HEK293 (cell line): ENCODE data around the gene GRIA1.

Experiments used
- CTCF ChIA-PET: fragments of 350-600 bp; formaldehyde crosslinking; extraction: SDS; loops from one replicate; lab custom pipeline; 2021; ENCODE audit warnings: antibody characterized with exemption; lab: Yijun Ruan, JAX
- POLR2A ChIA-PET: fragments of 300-600 bp; formaldehyde crosslinking; extraction: SDS; loops from one replicate; lab custom pipeline; 2020; ENCODE audit warnings: antibody characterized with exemption, inconsistent platforms; lab: Yijun Ruan, JAX
- H3K27ac ChIP-seq: fragments of 200-500 bp; sonication (Bioruptor generic); 2 replicates; pipeline ENCODE4 v1.5.1; 2014; ENCODE audit warnings: low read depth, low read length, control low read depth, inconsistent platforms; ENCODE audit errors: extremely low read depth
- H3K36me3 ChIP-seq, 2 experiments: fragments of 200-500 bp in 1 of 2; sonication (Bioruptor generic) in 1 of 2; 1 replicate in 1 of 2; 2 replicates in 1 of 2; pipeline ENCODE4 v1.5.1; 2014 to 2017; ENCODE audit warnings: inconsistent platforms in 2 of 2, low read length in 2 of 2; ENCODE audit not compliant: control insufficient read depth in 2 of 2, insufficient read depth in 1 of 2
- H3K4me1 ChIP-seq: fragments of 200-500 bp; sonication (Bioruptor generic); 2 replicates; pipeline ENCODE4 v1.5.1; 2014; ENCODE audit warnings: mild to moderate bottlenecking, low read length, inconsistent platforms; ENCODE audit not compliant: control insufficient read depth, insufficient read depth
- H3K4me3 ChIP-seq: 2 replicates; pipeline ENCODE4 v1.5.1; 2011; ENCODE audit warnings: low read depth, mild to moderate bottlenecking, control low read depth, low read length, moderate library complexity
- H3K9me3 ChIP-seq: fragments of 200-500 bp; sonication (Bioruptor generic); 2 replicates; pipeline ENCODE4 v1.5.1; 2014; ENCODE audit warnings: low read depth, low read length, inconsistent platforms; ENCODE audit not compliant: control insufficient read depth, insufficient read depth
- KLF16 ChIP-seq: fragments of 450-650 bp; formaldehyde crosslinking; IDR thresholded peaks from 2 replicates; pipeline ENCODE4 v1.5.1; 2017; ENCODE audit warnings: missing biosample characterization, missing genetic modification characterization
- PBX3 ChIP-seq: sonication (generic); formaldehyde crosslinking; IDR thresholded peaks from 2 replicates; pipeline ENCODE4 v1.8.1; 2022; ENCODE audit warnings: mild to moderate bottlenecking, moderate library complexity, missing genetic modification reagents
- TRIM28 ChIP-seq: IDR thresholded peaks from 2 replicates; pipeline ENCODE4 v1.6.1; 2011; ENCODE audit warnings: low read length, control low read depth, borderline replicate concordance
- YY2 ChIP-seq: fragments of 450-650 bp; formaldehyde crosslinking; IDR thresholded peaks from 2 replicates; pipeline ENCODE4 v1.5.1; 2016; ENCODE audit warnings: missing biosample characterization, missing genetic modification characterization
- ZBTB44 ChIP-seq: fragments of 450-650 bp; IDR thresholded peaks from 2 replicates; pipeline ENCODE4 v1.5.1; 2018; ENCODE audit warnings: missing biosample characterization, mild to moderate bottlenecking, missing genetic modification characterization
- ZNF10 ChIP-seq: fragments of 450-650 bp; formaldehyde crosslinking; IDR thresholded peaks from 2 replicates; pipeline ENCODE4 v1.5.1; 2017; ENCODE audit warnings: missing biosample characterization, missing genetic modification characterization
- ZNF138 ChIP-seq: fragments of 450-650 bp; formaldehyde crosslinking; IDR thresholded peaks from 2 replicates; pipeline ENCODE4 v1.5.1; 2016; ENCODE audit warnings: missing biosample characterization, missing genetic modification characterization, borderline replicate concordance
- ZNF184 ChIP-seq: fragments of 450-650 bp; IDR thresholded peaks from 2 replicates; pipeline ENCODE4 v1.5.1; 2018; ENCODE audit warnings: missing biosample characterization, mild to moderate bottlenecking, missing genetic modification characterization
- ZNF2 ChIP-seq: fragments of 450-650 bp; formaldehyde crosslinking; IDR thresholded peaks from 2 replicates; pipeline ENCODE4 v1.5.1; 2016; ENCODE audit warnings: missing biosample characterization, missing genetic modification characterization
- ZNF239 ChIP-seq: fragments of 450-650 bp; formaldehyde crosslinking; IDR thresholded peaks from 2 replicates; pipeline ENCODE4 v1.5.1; 2016; ENCODE audit warnings: missing biosample characterization, missing genetic modification characterization
- ZNF266 ChIP-seq: fragments of 450-650 bp; formaldehyde crosslinking; IDR thresholded peaks from 2 replicates; pipeline ENCODE4 v1.5.1; 2016; ENCODE audit warnings: missing biosample characterization, missing genetic modification characterization, low read depth
- ZNF302 ChIP-seq: fragments of 450-650 bp; formaldehyde crosslinking; IDR thresholded peaks from 2 replicates; pipeline ENCODE4 v1.5.1; 2016; ENCODE audit warnings: missing biosample characterization, missing genetic modification characterization, low read depth
- ZNF37A ChIP-seq: fragments of 450-650 bp; IDR thresholded peaks from 2 replicates; pipeline ENCODE4 v1.5.1; 2018; ENCODE audit warnings: missing biosample characterization, missing genetic modification characterization
- ZNF549 ChIP-seq: fragments of 450-650 bp; IDR thresholded peaks from 2 replicates; pipeline ENCODE4 v1.5.1; 2018; ENCODE audit warnings: missing biosample characterization, missing genetic modification characterization, mild to moderate bottlenecking, inconsistent platforms, moderate library complexity
- ZNF561 ChIP-seq: fragments of 450-650 bp; IDR thresholded peaks from 2 replicates; pipeline ENCODE4 v1.5.1; 2018; ENCODE audit warnings: missing biosample characterization, missing genetic modification characterization, borderline replicate concordance
- ZNF596 ChIP-seq: fragments of 450-650 bp; IDR thresholded peaks from 2 replicates; pipeline ENCODE4 v1.5.0; 2018; ENCODE audit warnings: missing biosample characterization, mild to moderate bottlenecking, missing genetic modification characterization, moderate library complexity
- ZNF624 ChIP-seq: fragments of 450-650 bp; formaldehyde crosslinking; IDR thresholded peaks from 2 replicates; pipeline ENCODE4 v1.5.1; 2017; ENCODE audit warnings: missing biosample characterization, missing genetic modification characterization
- ZNF626 ChIP-seq: fragments of 450-650 bp; sonication (Bioruptor Pico); formaldehyde crosslinking; IDR thresholded peaks from 2 replicates; pipeline ENCODE4 v1.5.1; 2018; ENCODE audit warnings: missing biosample characterization, missing genetic modification characterization, inconsistent platforms
- ZNF639 ChIP-seq: fragments of 450-650 bp; formaldehyde crosslinking; IDR thresholded peaks from 2 replicates; pipeline ENCODE4 v1.5.1; 2016; ENCODE audit warnings: missing biosample characterization, missing genetic modification characterization
- ZNF654 ChIP-seq: fragments of 450-650 bp; formaldehyde crosslinking; IDR thresholded peaks from 2 replicates; pipeline ENCODE4 v1.5.1; 2016; ENCODE audit warnings: low read depth, missing biosample characterization, missing genetic modification characterization
- ZNF707 ChIP-seq: fragments of 450-650 bp; formaldehyde crosslinking; IDR thresholded peaks from 2 replicates; pipeline ENCODE4 v1.5.1; 2016; ENCODE audit warnings: missing biosample characterization, missing genetic modification characterization
- TF ChIP-seq, protein P1 (sequence below): fragments of 450-650 bp; formaldehyde crosslinking; IDR thresholded peaks from 2 replicates; pipeline ENCODE4 v1.5.1; 2017; ENCODE audit warnings: missing biosample characterization, missing genetic modification characterization

The GRIA1 gene

DNA sequence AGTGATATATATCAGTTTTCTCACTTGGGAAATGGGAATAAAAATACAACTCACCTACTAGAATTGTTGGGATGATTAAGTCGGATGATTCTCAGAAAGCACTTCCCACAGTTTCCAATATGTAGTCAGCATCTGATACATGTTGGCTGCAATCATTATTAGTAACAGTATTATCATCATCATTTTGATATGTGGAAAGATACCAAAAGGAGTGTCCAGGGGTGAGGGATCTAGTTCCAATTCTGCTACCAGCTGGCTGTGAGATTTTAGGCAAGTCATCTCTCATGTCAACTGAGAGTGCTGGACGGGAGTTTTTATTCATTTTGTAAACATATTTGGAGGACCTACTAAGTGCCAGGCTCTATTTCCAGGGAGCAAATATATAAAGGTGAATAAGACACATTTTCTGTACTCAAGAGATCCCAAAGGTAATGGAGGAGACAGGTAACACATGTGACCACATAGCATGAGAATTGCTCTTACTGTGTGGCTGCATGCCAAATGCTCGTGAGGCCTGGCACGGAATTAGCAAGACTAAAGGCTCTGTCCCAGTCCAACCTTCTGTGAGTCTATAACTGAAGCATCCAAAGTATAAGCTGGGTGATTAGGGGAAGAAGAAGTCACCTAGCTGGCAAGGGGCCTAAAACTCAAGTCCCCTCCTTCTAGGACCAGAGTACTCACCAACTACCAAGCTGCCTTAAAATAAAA lies 83.0 kb downstream of the GRIA1 start (continued):
- TF ChIP-seq ZNF549 (tag by site-specific recombination) (no peak), ZNF639 (no peak), ZNF184 (tag by site-specific recombination) (no peak), ZNF239 (no peak), ZNF624 (tag by site-specific recombination) (no peak)

DNA sequence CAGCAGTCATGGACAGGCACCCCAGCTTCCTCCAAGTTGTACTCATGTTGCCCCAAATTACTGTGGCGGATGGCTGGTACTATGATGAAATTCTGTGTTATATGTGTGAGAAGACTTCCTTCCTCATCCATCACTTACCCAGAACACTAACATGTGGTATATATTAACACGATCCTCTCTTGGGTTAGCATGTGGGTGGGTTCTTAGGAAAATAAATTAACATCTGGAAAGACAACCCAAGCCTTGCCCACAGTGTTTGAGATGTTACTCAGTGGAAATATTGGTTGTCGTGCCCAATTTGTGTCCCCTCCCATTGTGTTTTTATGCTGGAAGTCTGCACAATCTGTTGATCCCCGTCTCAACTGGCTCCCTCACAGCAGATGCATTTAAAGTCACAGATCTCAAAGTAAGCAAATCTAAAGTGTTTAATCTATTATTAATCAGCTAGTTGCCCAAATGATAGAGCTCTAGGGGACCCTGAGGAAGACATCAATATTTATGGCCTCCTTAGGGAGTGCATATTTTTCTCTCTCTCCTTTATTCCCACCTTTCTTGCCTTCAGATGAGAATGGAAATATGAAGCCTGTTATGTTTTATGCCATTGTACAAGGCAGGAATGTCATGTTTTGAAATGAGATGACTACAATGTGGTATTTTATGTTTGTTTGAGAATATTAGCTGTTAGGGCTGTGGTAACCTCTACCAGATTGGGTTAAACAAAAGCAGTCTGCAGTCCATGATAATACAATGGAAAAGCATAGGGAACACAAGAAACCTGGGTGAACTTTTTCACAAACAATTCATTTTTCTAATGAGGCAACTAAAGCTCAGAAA lies 93.9 kb downstream of the GRIA1 start:
- Histone ChIP-seq H3K4me1 (no peaks in the 10 kb centered on the region), H3K36me3 (no peaks in the 10 kb centered on the region), H3K9me3 (no peaks in the 10 kb centered on the region), H3K27ac (no peak overlapping the region), H3K4me3 (no peak overlapping the region)
- no peak for TF ChIP-seq ZNF2 (tag by site-specific recombination)
- no peak for TF ChIP-seq ZNF266 (tag by site-specific recombination)
- no peak for TF ChIP-seq ZNF138 (tag by site-specific recombination)
- no peak for TF ChIP-seq ZBTB44 (tag by site-specific recombination)
- TF ChIP-seq ZNF561 (tag by site-specific recombination): no peak
- TF ChIP-seq, protein P1, sequence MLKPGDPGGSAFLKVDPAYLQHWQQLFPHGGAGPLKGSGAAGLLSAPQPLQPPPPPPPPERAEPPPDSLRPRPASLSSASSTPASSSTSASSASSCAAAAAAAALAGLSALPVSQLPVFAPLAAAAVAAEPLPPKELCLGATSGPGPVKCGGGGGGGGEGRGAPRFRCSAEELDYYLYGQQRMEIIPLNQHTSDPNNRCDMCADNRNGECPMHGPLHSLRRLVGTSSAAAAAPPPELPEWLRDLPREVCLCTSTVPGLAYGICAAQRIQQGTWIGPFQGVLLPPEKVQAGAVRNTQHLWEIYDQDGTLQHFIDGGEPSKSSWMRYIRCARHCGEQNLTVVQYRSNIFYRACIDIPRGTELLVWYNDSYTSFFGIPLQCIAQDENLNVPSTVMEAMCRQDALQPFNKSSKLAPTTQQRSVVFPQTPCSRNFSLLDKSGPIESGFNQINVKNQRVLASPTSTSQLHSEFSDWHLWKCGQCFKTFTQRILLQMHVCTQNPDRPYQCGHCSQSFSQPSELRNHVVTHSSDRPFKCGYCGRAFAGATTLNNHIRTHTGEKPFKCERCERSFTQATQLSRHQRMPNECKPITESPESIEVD (tag by site-specific recombination): no peak
- no peak for TF ChIP-seq TRIM28
- TF ChIP-seq ZNF596 (tag by site-specific recombination): no peak
- TF ChIP-seq ZNF624 (tag by site-specific recombination): no peak
- no peak for TF ChIP-seq ZNF302 (tag by site-specific recombination)
- no peak for TF ChIP-seq ZNF654
- no peak for TF ChIP-seq YY2 (tag by site-specific recombination)
- TF ChIP-seq KLF16 (tag by site-specific recombination): no peak
- TF ChIP-seq ZNF626: no peak
- no peak for TF ChIP-seq ZNF549 (tag by site-specific recombination)
- no peak for TF ChIP-seq ZNF37A (tag by site-specific recombination)
- TF ChIP-seq ZNF10: no peak
- TF ChIP-seq PBX3 (CRISPR knock-in tag): no peak
- no peak for TF ChIP-seq ZNF707 (tag by site-specific recombination)
- CTCF ChIA-PET: interaction anchor here (0.5 kb wide), 1 partner anchor 1068 kb away, joined by 4 read pairs; no protein-coding TSS in a partner anchor
- POLR2A ChIA-PET: no interaction called here
